ENCODE data around the gene LMAN1L.

LMAN1L gene

GRCh38 chr15:74802290-74802689, 10.3 kb upstream of the LMAN1L start:
- no peak overlapping the region for H2AFZ ChIP-seq (ENCODE audit: low read depth, low read length)
- no peak overlapping the region for H2BK15ac ChIP-seq (ENCODE audit: low read depth, poor library complexity, severe bottlenecking)
- H4K91ac ChIP-seq (ENCODE audit: low read length): no peak overlapping the region
- no peak overlapping the region for H2BK12ac ChIP-seq (ENCODE audit: low read length in 2 of 2)
- H3K9me3 ChIP-seq (ENCODE audit: control insufficient read depth, low read length): no peaks in the 10 kb centered on the region
- H3K4me1 ChIP-seq (ENCODE audit: control insufficient read depth, insufficient read depth, low read depth, low read length): peaks cover 17% of the 10 kb centered on the region
- no peak overlapping the region for H3K4me2 ChIP-seq (ENCODE audit: low read length, poor library complexity, severe bottlenecking)
- no peaks in the 10 kb centered on the region for H3K27me3 ChIP-seq (ENCODE audit: control insufficient read depth in 1 of 2, insufficient read depth in 1 of 2, low read length in 2 of 2)
- H3K14ac ChIP-seq (ENCODE audit: low read length in 2 of 2): no peak overlapping the region
- no peak overlapping the region for H3K4ac ChIP-seq (ENCODE audit: low read depth in 1 of 2, low read length in 2 of 2)
- H3K79me1 ChIP-seq (replicated peaks; ENCODE audit: low read length, poor library complexity, severe bottlenecking): peaks cover 32% of the 10 kb centered on the region
- WGBS: 97% methylated on average over 20 of the region's 20 CpGs
- no peak overlapping the region for H3K9ac ChIP-seq (ENCODE audit: low read length)
- no peak overlapping the region for H4K8ac ChIP-seq (ENCODE audit: low read length)
- no peak overlapping the region for H3K4me3 ChIP-seq (ENCODE audit: insufficient read depth in 1 of 2, low read depth in 1 of 2, low read length in 2 of 2)
- no peak overlapping the region for H2AK5ac ChIP-seq (ENCODE audit: low read length, severe bottlenecking)
- no peak overlapping the region for H3K23ac ChIP-seq (ENCODE audit: low read length in 2 of 2)
- no peak overlapping the region for H3K18ac ChIP-seq (ENCODE audit: low read depth in 1 of 2, low read length in 2 of 2)
- DNase-seq: no peak
- H2BK5ac ChIP-seq (ENCODE audit: low read depth, low read length, poor library complexity, severe bottlenecking): no peak overlapping the region
- peaks cover 61 to 78% of the 10 kb centered on the region in 2 experiments for H3K36me3 ChIP-seq (ENCODE audit: control insufficient read depth in 1 of 2, insufficient read depth in 2 of 2, low read depth in 1 of 2, low read length in 2 of 2)
- no peak overlapping the region for H3K27ac ChIP-seq (ENCODE audit: low read length, poor library complexity, severe bottlenecking)
- no peak overlapping the region for H2BK120ac ChIP-seq (ENCODE audit: low read depth, low read length)

GRCh38 chr15:74802862-74803447, 9.7 kb upstream of the LMAN1L start:
- Histone ChIP-seq H3K27me3 (ENCODE audit: control insufficient read depth in 1 of 2, insufficient read depth in 1 of 2, low read length in 2 of 2) (no peaks in the 10 kb centered on the region), H3K36me3 (ENCODE audit: control insufficient read depth in 1 of 2, insufficient read depth in 2 of 2, low read depth in 1 of 2, low read length in 2 of 2) (peaks cover 61 to 73% of the 10 kb centered on the region in 2 experiments), H2BK5ac (ENCODE audit: low read depth, low read length, poor library complexity, severe bottlenecking) (no peak overlapping the region), H2BK12ac (ENCODE audit: low read length in 2 of 2) (no peak overlapping the region), H3K4me3 (ENCODE audit: insufficient read depth in 1 of 2, low read depth in 1 of 2, low read length in 2 of 2) (no peak overlapping the region), H3K4me1 (ENCODE audit: control insufficient read depth, insufficient read depth, low read depth, low read length) (peaks cover 18% of the 10 kb centered on the region), H3K9ac (ENCODE audit: low read length) (no peak overlapping the region), H3K18ac (ENCODE audit: low read depth in 1 of 2, low read length in 2 of 2) (no peak overlapping the region), H3K27ac (ENCODE audit: low read length, poor library complexity, severe bottlenecking) (no peak overlapping the region), H3K4ac (ENCODE audit: low read depth in 1 of 2, low read length in 2 of 2) (no peak overlapping the region), H3K9me3 (ENCODE audit: control insufficient read depth, low read length) (no peaks in the 10 kb centered on the region), H2AFZ (ENCODE audit: low read depth, low read length) (no peak overlapping the region), H3K79me1 (replicated peaks; ENCODE audit: low read length, poor library complexity, severe bottlenecking) (peaks cover 31% of the 10 kb centered on the region), H4K8ac (ENCODE audit: low read length) (no peak overlapping the region), H3K23ac (ENCODE audit: low read length in 2 of 2) (no peak overlapping the region), H3K4me2 (ENCODE audit: low read length, poor library complexity, severe bottlenecking) (no peak overlapping the region), H2BK120ac (ENCODE audit: low read depth, low read length) (no peak overlapping the region), H2BK15ac (ENCODE audit: low read depth, poor library complexity, severe bottlenecking) (no peak overlapping the region), H3K14ac (ENCODE audit: low read length in 2 of 2) (no peak overlapping the region), H4K91ac (ENCODE audit: low read length) (no peak overlapping the region), H2AK5ac (ENCODE audit: low read length, severe bottlenecking) (no peak overlapping the region)
- DNase-seq: no peak
- WGBS: 95% methylated on average over 29 of the region's 31 CpGs

- Histone ChIP-seq H3K36me3 (ENCODE audit: control insufficient read depth in 1 of 2, insufficient read depth in 2 of 2, low read depth in 1 of 2, low read length in 2 of 2) (peaks cover 43 to 56% of the 10 kb centered on the region in 2 experiments), H3K18ac (ENCODE audit: low read depth in 1 of 2, low read length in 2 of 2) (no peak overlapping the region), H2BK5ac (ENCODE audit: low read depth, low read length, poor library complexity, severe bottlenecking) (no peak overlapping the region), H3K4me2 (ENCODE audit: low read length, poor library complexity, severe bottlenecking) (no peak overlapping the region), H4K8ac (ENCODE audit: low read length) (no peak overlapping the region), H3K14ac (ENCODE audit: low read length in 2 of 2) (no peak overlapping the region), H2AK5ac (ENCODE audit: low read length, severe bottlenecking) (no peak overlapping the region), H3K4me3 (ENCODE audit: insufficient read depth in 1 of 2, low read depth in 1 of 2, low read length in 2 of 2) (no peak overlapping the region), H3K4ac (ENCODE audit: low read depth in 1 of 2, low read length in 2 of 2) (no peak overlapping the region), H3K23ac (ENCODE audit: low read length in 2 of 2) (no peak overlapping the region), H3K4me1 (ENCODE audit: control insufficient read depth, insufficient read depth, low read depth, low read length) (peaks cover 19% of the 10 kb centered on the region), H3K9me3 (ENCODE audit: control insufficient read depth, low read length) (no peaks in the 10 kb centered on the region), H3K9ac (ENCODE audit: low read length) (no peak overlapping the region), H2BK120ac (ENCODE audit: low read depth, low read length) (no peak overlapping the region), H3K79me1 (replicated peaks; ENCODE audit: low read length, poor library complexity, severe bottlenecking) (peaks cover 11% of the 10 kb centered on the region), H2BK15ac (ENCODE audit: low read depth, poor library complexity, severe bottlenecking) (no peak overlapping the region), H3K27me3 (ENCODE audit: control insufficient read depth in 1 of 2, insufficient read depth in 1 of 2, low read length in 2 of 2) (no peaks in the 10 kb centered on the region), H3K27ac (ENCODE audit: low read length, poor library complexity, severe bottlenecking) (no peak overlapping the region), H2BK12ac (ENCODE audit: low read length in 2 of 2) (no peak overlapping the region), H4K91ac (ENCODE audit: low read length) (no peak overlapping the region), H2AFZ (ENCODE audit: low read depth, low read length) (no peak overlapping the region)
- 90% methylated on average over 6 of the region's 6 CpGs for WGBS
- DNase-seq: no peak
These were observed 7.7 kb upstream of the LMAN1L start for GRCh38 chr15:74804935-74805334.

- Histone ChIP-seq H3K23ac (ENCODE audit: low read length in 2 of 2) (no peak overlapping the region), H3K4me2 (ENCODE audit: low read length, poor library complexity, severe bottlenecking) (no peak overlapping the region), H3K4me1 (ENCODE audit: control insufficient read depth, insufficient read depth, low read depth, low read length) (peaks cover 12% of the 10 kb centered on the region), H2BK12ac (ENCODE audit: low read length in 2 of 2) (no peak overlapping the region), H2BK5ac (ENCODE audit: low read depth, low read length, poor library complexity, severe bottlenecking) (no peak overlapping the region), H2BK15ac (ENCODE audit: low read depth, poor library complexity, severe bottlenecking) (no peak overlapping the region), H3K27me3 (ENCODE audit: control insufficient read depth in 1 of 2, insufficient read depth in 1 of 2, low read length in 2 of 2) (no peaks in the 10 kb centered on the region), H4K8ac (ENCODE audit: low read length) (no peak overlapping the region), H3K18ac (ENCODE audit: low read depth in 1 of 2, low read length in 2 of 2) (no peak overlapping the region), H3K4ac (ENCODE audit: low read depth in 1 of 2, low read length in 2 of 2) (no peak overlapping the region), H3K27ac (ENCODE audit: low read length, poor library complexity, severe bottlenecking) (no peak overlapping the region), H3K36me3 (ENCODE audit: control insufficient read depth in 1 of 2, insufficient read depth in 2 of 2, low read depth in 1 of 2, low read length in 2 of 2) (peaks cover 22 to 33% of the 10 kb centered on the region in 2 experiments), H3K4me3 (ENCODE audit: insufficient read depth in 1 of 2, low read depth in 1 of 2, low read length in 2 of 2) (no peak overlapping the region), H2AK5ac (ENCODE audit: low read length, severe bottlenecking) (no peak overlapping the region), H2BK120ac (ENCODE audit: low read depth, low read length) (no peak overlapping the region), H3K9ac (ENCODE audit: low read length) (no peak overlapping the region), H2AFZ (ENCODE audit: low read depth, low read length) (no peak overlapping the region), H4K91ac (ENCODE audit: low read length) (no peak overlapping the region), H3K79me1 (replicated peaks; ENCODE audit: low read length, poor library complexity, severe bottlenecking) (peaks cover 6% of the 10 kb centered on the region), H3K14ac (ENCODE audit: low read length in 2 of 2) (no peak overlapping the region), H3K9me3 (ENCODE audit: control insufficient read depth, low read length) (no peaks in the 10 kb centered on the region)
- 90% methylated on average over 5 of the region's 5 CpGs for WGBS
- DNase-seq: no peak
These were observed 5.4 kb upstream of the LMAN1L start for GRCh38 chr15:74807282-74807681.

Data from mesenchymal stem cell (in vitro differentiated cells and primary cell).